Psoas muscle (tissue), 8 donors: Measurements from ENCODE around the gene ZNF274. TPM values are rescaled to one million over a fixed set of nuclear protein-coding genes. Genes with fewer than 3 reads are reported as not detected.
"Not testable (repeated sequence)": the region's sequence is repeated elsewhere in the genome, so short reads cannot be mapped to it uniquely, and the experiment has no call there.

Experiments used
- ATAC-seq, 4 donors: fragments of 200-7000 bp; cut with Tn5 transposase; one replicate each; pipeline ENCODE4 v1.9.1; 2020; ENCODE audit warnings: moderate library complexity in 3 of 4, mild to moderate bottlenecking in 2 of 4
- DNase-seq, 2 donors: peaks; one replicate each; pipeline ENCODE4 v3.0.0-alpha.2; 2020
- H3K27ac ChIP-seq: fragments of 200-600 bp; one replicate; pipeline ENCODE4 v1.8.0; 2022
- H3K27me3 ChIP-seq, 3 donors: fragments of 200-600 bp in 1 of 3; one replicate each; pipeline versions ENCODE4 v1.6.1 to v1.8.0; 2013 to 2022; ENCODE audit warnings: low read length in 2 of 3, mild to moderate bottlenecking in 2 of 3, moderate library complexity in 1 of 3; ENCODE audit not compliant: insufficient read depth in 3 of 3
- H3K36me3 ChIP-seq, 2 donors: fragments of 200-600 bp in 1 of 2; one replicate each; pipeline versions ENCODE4 v1.6.1 to v1.8.0; 2013 to 2022; ENCODE audit warnings: low read depth in 1 of 2, mild to moderate bottlenecking in 1 of 2, moderate library complexity in 1 of 2; ENCODE audit not compliant: insufficient read depth in 1 of 2
- H3K4me1 ChIP-seq: fragments of 200-600 bp; one replicate; pipeline ENCODE4 v1.8.0; 2022
- H3K4me3 ChIP-seq: fragments of 200-600 bp; one replicate; pipeline ENCODE4 v1.8.0; 2022; ENCODE audit warnings: mild to moderate bottlenecking
- H3K9me3 ChIP-seq: fragments of 200-600 bp; one replicate; pipeline ENCODE4 v1.8.0; 2022
- WGBS, 3 donors: extraction: QIAGEN DNeasy Blood & Tissue Kit; methylation state at CpG; one replicate each; pipeline versions ENCODE4 v1.1.6 to v1.1.7; 2013; 5-methylcytosine and 5-hydroxymethylcytosine counted together
- intact Hi-C, 2 donors: fragments of 100-400 bp; cut with DNase I; formaldehyde crosslinking; loops; one replicate each; pipeline versions ENCODE4 v1.11.0 to v1.14.2; 2022
- polyA plus RNA-seq, 3 donors: library from polyadenylated mRNA; stranded (reverse); fragments of 200-250 nt; gene quantifications; one replicate each; pipeline ENCODE4 v1.2.3, GENCODE V29; 2013
- total RNA-seq, 4 donors: library from RNA; stranded (reverse); fragmentation: NEBNext Ultra II Directional in 2 of 4; extraction: Animal tissue kit (Norgen Biotek cat#: 25700) in 2 of 4; gene quantifications; one replicate each; pipeline versions ENCODE4 v1.2.1 to v1.2.4, GENCODE V29; 2021 to 2023
- TF ChIP-seq, protein P1 (sequence below): fragments of 200-600 bp; IDR thresholded peaks from one replicate; pipeline ENCODE4 v1.8.0; 2022; ENCODE audit warnings: antibody characterized with exemption
- donor health status: healthy with polysubstance abuse.
- donor health status: DM: no; HTN: no; CAD: no; lungs with moderate emphysema.
- donor health status: Bipolar disorder and iron deficiency.
- donor health status: healthy.
- donor health status: DM: yes; HTN: yes; CAD: no.
- donor health status: DM: no; HTN: no; CAD: no.
- donor health status: DM: no; HTN: no; CAD: no.
- donor health status: DM: yes; HTN: yes; CAD: no.

Gene ZNF274
- total and polyA plus RNA-seq, 7 donors = 11.2 to 20.5 (median 14.7) TPM

DNA sequence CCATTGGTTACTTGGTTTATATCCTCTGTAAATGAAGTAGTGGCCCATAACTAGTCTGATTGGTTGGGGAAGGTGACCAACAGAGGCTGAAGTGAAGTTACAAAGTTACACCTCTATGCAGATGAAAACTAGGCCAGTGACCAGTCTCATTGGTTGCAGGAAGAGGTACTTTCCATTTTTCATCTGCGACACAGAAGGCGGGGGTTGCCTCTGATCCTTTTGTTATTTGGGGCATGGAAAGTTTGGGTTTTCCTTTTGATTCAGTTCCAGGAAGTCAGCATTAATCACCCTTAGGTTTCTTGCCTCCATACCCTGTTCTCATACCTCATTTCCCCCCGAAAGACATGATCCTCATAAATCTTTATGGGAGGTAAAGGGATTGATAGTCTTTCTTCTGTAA is 66.0 kb downstream of the ZNF274 start:
- 97 to 99% (median 98%) methylated on average over 3 of the region's 3 CpGs for WGBS, 3 donors
- Histone ChIP-seq H3K27me3 (no peaks in the 10 kb centered on the region), H3K4me1 (no peaks in the 10 kb centered on the region), H3K36me3 (peaks cover 63 to 99% of the 10 kb centered on the region in 2 donors), H3K4me3 (no peak overlapping the region), H3K9me3 (peaks cover 99% of the 10 kb centered on the region), H3K27ac (no peak overlapping the region)
- DNase-seq (no peak), ATAC-seq (no peak)
- intact Hi-C loops = no loop called here
- TF ChIP-seq, protein P1, sequence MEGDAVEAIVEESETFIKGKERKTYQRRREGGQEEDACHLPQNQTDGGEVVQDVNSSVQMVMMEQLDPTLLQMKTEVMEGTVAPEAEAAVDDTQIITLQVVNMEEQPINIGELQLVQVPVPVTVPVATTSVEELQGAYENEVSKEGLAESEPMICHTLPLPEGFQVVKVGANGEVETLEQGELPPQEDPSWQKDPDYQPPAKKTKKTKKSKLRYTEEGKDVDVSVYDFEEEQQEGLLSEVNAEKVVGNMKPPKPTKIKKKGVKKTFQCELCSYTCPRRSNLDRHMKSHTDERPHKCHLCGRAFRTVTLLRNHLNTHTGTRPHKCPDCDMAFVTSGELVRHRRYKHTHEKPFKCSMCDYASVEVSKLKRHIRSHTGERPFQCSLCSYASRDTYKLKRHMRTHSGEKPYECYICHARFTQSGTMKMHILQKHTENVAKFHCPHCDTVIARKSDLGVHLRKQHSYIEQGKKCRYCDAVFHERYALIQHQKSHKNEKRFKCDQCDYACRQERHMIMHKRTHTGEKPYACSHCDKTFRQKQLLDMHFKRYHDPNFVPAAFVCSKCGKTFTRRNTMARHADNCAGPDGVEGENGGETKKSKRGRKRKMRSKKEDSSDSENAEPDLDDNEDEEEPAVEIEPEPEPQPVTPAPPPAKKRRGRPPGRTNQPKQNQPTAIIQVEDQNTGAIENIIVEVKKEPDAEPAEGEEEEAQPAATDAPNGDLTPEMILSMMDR = no peak

DNA sequence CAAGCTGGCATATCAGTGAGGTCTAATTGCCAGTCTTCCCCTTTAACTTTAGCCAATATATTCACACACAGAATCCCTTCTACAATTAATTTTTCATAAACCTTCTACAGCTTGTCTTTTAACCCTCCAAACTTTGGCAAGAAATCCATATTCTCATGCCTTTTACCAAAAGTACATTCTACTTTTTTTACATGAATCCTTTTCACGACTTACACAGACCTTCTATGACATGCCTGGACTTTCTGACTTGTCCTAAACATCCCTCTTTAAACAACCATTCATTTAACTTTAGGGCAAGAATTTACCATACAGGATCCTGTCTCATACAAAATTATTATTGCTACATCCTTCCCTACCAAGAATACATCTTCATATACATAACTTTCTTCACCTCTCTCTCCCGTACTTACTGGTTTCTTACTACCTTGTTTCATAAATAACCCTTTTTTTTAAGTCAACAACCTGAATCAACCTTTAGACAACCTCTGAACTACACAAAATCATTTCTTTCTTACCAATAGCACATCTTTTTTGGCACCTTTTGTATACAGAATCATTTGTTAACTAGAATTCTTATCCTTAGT is 69.3 kb downstream of the ZNF274 start:
- H3K4me1 ChIP-seq = no peaks in the 10 kb centered on the region
- H3K4me3 ChIP-seq = no peak overlapping the region
- intact Hi-C loops = no loop called here
- no peaks in the 10 kb centered on the region for H3K27me3 ChIP-seq
- peaks cover 57 to 90% of the 10 kb centered on the region in 2 donors for H3K36me3 ChIP-seq
- H3K9me3 ChIP-seq = peaks cover 97% of the 10 kb centered on the region
- no peak overlapping the region for H3K27ac ChIP-seq
- WGBS, 3 donors = 95 to 99% (median 98%) methylated on average over 2 of the region's 2 CpGs
- TF ChIP-seq, protein P1 = no peak
- DNase-seq = no peak
- ATAC-seq = no peak

DNA sequence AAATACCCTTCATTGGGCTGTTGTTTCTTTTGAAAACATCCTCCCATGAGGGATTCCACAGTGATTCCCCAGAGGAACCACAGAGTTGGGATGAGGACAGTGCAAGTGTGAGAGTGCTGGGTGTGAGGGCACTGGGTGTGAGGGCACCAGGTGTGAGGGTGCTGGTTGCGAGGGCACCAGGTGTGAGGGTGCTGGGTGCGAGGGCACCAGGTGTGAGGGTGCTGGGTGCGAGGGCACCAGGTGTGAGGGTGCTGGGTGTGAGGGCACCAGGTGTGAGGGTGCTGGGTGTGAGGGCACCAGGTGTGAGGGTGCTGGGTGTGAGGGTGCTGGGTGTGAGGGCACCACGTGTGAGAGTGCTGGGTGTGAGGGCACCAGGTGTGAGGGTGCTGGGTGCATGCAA is 75.4 kb downstream of the ZNF274 start:
- ATAC-seq, H3K27me3 ChIP-seq, intact Hi-C loops, H3K4me3 ChIP-seq, H3K27ac ChIP-seq, DNase-seq, H3K4me1 ChIP-seq: not testable (repeated sequence)
- Histone ChIP-seq H3K9me3 (peaks cover 96% of the 10 kb centered on the region), H3K36me3 (peaks cover 60 to 72% of the 10 kb centered on the region in 2 donors)
- 91 to 97% (median 93%) methylated on average over 3 to 4 of the region's 4 CpGs for WGBS, 3 donors

DNA sequence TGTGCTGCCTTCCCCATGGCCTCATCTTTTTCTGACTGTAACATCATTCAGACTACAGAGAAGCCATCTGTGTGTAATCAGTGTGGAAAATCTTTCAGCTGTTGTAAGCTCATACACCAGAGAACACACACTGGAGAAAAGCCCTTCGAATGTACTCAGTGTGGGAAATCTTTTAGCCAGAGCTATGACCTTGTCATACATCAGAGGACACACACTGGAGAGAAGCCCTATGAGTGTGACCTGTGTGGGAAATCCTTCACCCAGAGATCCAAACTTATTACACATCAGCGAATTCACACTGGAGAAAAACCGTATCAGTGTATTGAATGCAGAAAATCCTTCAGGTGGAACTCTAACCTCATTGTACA is 78.7 kb downstream of the ZNF274 start:
- 96 to 99% (median 98%) methylated on average over 3 of the region's 3 CpGs for WGBS, 3 donors
- intact Hi-C loops = no loop called here

DNA sequence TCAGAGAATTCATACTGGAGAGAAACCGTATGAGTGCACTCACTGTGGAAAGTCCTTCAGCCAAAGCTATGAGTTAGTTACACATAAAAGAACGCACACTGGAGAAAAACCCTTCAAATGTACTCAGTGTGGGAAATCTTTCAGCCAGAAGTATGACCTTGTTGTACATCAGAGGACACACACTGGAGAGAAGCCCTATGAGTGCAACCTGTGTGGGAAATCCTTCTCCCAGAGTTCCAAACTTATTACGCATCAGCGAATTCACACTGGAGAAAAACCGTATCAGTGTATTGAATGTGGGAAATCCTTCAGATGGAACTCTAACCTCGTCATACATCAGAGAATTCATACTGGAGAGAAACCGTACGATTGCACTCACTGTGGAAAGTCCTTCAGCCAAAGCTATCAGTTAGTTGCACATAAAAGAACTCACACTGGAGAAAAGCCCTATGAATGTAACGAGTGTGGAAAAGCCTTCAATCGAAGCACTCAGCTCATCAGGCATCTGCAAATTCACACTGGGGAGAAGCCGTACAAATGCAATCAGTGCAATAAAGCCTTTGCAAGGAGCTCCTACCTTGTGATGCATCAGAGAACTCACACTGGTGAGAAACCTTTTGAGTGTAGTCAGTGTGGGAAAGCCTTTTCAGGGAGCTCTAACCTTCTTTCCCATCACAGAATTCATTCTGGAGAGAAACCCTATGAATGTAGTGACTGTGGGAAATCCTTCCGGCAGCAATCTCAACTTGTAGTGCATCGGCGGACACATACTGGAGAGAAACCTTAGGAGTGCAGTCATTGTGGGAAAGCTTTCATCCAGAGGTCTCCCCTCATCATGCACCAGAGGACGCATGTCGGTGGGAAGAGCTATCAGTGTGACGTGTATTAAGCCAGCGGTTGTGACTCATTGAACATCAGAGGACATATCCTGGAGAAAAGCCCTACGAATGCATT is 79.4 kb downstream of the ZNF274 start:
- intact Hi-C loops = no loop called here
- ATAC-seq = no peak
- no peak overlapping the region for H3K4me3 ChIP-seq

More for the DNA sequence above, 78.7 kb downstream of the ZNF274 start:
- Histone ChIP-seq H3K36me3 (peaks cover 34 to 52% of the 10 kb centered on the region in 2 donors), H3K27me3 (no peaks in the 10 kb centered on the region), H3K4me3 (no peak overlapping the region), H3K4me1 (no peaks in the 10 kb centered on the region), H3K27ac (no peak overlapping the region), H3K9me3 (peaks cover 98% of the 10 kb centered on the region)
- DNase-seq (no peak), ATAC-seq (no peak)
- TF ChIP-seq, protein P1 = no peak

More for the DNA sequence above, 79.4 kb downstream of the ZNF274 start:
- no peak for DNase-seq
- Histone ChIP-seq H3K27me3 (no peaks in the 10 kb centered on the region), H3K27ac (no peak overlapping the region), H3K9me3 (peaks cover 98% of the 10 kb centered on the region), H3K4me1 (no peaks in the 10 kb centered on the region), H3K36me3 (peaks cover 29 to 49% of the 10 kb centered on the region in 2 donors)
- TF ChIP-seq, protein P1 = no peak
- 98% methylated on average over 19 of the region's 19 CpGs for WGBS, 3 donors
